ENCODE results near the gene PPM1H.

The PPM1H gene

DNA sequence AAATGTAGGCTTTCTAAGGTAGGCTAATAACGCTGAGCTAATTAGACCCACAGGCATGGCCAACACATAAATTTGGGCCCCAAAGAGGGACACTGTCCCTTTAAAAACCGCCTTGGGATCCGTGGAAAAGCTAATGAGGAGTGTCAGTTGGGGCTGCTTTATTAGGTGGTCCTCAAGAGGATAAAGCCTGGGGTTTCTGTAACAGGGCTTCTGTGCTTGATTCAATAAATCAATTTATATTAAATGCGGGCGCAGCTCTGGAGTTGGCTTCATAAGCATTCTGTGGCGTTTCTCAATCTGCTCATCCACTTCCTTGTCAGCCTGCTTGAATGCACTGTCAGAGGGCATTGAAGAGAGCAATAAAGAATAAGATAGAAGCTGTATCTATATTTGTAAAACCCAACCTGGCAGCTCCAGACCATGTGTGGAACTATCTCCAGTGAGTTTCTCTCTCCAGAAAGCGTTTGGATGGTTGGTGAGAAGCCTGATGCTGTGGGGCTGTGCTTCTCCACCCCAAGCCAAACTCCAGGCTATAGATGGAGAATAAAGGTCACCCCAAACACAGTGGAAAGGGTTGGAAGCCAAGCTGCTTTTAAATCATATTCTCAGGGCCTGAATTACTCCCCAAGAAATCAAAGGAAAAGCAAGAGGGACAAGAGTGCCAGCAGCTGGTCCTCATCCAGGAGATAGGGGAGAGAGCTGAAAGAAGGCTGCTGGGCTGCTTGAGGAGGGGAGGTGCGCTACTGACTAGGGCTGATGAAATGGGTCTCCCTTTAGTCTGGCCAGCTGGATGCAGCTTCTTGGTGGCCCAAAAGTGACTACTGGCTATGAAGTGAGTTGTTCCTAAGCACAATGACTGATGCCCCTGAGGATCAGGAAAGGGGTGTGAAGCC, 222.0 kb downstream of the PPM1H start:
- no peak for DNase-seq (ENCODE audit: low spot score)

DNA sequence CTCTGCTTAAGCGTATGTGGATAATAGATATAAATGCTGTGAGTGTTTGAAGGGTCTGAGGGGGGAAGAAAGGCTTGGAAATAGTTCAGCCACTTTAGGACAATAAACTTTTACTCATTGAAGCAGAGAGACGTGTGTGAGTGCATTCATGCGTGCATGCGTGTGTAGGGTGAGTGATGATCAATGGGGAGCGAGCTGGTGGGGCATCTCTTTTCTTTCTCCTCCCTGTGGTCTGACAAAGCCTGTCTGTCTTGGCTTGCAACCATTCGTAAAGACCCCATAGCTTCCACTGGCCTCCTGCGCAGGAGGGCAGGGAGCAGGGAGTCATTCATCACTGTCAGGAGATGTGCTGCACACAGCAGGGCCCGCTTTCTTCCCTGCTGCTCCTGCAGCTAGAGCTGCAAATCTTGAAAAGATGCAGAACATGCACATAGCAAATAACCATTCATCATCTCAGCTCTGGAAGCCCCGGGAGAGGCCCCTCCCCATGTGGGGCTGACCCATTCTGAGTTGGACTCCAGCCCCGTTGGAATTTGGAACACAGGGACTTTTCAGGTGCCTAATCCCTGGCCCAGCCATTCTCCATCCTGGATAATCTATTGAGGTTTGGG, 223.2 kb downstream of the PPM1H start:
- no peak for DNase-seq (ENCODE audit: low spot score)

DNA sequence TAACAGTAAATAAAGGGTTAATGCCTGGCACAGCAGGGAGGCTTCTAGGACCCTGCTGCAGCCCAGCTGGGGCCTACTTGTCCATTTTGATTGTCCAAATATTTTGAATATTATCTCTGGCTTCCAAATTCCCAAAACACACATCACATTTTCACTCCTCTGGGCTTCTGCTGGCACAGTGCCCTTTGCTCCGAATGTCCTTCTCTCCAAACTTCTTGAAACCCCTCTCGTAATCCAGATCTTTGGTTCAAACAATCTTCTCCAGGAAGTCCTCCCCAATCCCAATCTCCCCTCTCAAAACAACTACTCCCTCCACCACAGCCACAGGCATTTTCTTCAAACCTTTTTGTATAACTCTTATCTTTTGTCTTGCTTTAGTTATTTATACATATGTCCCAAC, 225.6 kb downstream of the PPM1H start:
- no peak for DNase-seq (ENCODE audit: low spot score)

DNA sequence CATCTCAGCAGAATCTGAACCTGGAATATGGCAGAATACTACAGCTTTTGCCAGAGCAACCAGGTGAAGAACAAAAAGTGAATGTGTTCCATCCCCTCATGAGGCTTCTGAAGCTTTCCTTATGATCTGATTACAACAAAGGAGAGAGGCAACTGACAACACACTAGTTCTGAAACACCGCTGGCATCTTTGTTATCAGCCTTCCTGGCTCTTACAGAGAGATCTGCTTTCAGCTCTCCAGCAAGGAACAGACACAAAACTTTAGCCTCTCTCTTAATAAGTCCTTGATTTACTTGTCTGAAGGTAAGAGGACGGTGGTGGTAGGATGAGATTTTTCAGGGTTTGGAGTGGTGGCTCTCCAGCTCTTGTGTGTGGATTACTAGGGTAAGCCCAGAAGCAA, 227.0 kb downstream of the PPM1H start:
- DNase-seq (ENCODE audit: low spot score): no peak

DNA sequence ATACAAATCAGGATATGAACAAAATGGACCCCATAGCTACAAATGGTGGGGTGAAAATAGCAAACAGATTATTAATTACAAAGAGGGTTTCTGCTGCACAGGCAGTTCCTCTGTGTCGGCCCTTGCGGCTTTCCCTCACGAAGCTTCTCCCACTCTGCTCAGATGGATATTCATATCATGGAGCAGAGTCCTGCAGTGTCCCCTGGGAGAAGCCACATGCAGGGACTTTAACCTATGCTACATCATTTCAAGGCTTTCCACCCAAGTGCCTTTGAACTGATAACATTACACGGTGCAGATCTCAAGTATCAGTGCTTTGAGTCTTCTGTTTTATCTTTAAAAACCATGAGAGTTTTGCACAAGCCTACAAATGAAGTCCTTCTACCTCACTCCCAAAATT, 229.1 kb downstream of the PPM1H start:
- DNase-seq (ENCODE audit: low spot score): no peak

DNA sequence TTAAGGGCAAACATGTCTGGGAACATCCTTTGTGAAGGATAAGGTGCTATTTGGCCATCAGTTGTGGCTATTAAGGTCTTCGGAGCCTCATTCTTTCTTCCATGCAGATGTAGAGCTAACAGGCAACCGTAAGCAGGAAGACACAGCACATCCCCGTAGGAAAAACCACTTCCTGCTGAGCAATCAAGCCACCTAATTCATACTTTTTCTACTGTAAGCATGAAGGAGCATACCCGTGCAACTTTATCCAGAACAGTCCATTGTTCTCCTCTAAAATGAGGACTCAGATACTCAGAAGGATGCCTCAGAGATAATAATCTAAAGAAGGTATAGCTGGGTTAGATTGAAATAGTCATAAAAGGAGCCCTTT, 232.0 kb downstream of the PPM1H start:
- no peak for DNase-seq (ENCODE audit: low spot score)

DNA sequence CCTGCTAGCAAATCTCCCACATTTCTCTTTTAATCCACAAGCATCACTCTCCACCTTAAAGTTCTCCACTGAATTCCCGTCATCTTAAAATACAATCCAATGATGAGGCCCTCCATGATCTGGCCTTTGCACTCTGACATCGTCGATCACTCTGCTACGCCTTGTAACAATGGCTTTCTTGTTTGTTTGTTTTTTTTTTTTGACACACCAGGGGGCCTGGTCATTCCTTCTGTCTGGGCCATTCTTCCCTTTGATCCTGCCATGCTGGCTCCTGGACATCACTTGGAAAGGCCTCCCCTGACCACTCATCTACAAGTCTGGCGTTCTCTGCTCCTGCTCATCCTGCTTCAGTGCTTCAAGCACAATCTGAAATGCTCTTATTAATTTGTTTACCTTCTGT, 233.5 kb downstream of the PPM1H start:
- no peak for DNase-seq (ENCODE audit: low spot score)

DNA sequence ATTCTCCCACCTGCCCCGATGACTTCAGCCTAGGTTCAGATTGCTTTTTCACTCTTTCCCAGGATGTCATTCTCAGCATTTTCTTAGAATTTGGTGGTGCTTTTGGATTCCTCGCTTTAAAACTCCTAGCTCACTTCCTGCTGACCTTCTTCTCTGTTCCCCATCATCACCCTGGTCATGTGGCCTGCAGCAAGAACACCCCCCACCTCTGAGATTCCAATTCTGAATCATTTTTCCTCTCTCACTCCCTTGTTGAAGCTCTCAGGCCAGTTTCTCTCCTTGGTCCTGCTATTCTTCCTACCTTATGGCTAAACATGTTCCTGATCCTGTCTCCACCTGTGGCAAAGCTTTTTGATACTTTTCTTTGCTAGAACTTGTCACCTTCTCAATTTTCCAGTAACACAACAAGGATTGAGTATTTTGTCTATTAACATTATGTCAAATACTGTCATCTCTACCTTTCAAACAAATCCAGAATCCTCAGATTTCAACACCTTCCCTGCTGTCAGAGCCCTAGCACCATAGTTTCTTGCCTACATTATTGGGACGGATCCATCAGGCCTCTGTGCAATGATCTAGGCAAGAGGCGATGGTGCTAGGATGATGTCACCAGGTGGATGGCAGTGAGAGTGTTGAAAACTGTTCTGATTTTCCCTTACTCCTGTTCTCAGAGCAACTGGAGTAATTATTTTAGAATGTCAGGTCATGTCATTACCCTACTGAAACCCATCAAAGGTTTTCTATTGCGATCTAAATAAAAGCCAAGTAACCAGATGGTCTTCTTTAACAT, 234.7 kb downstream of the PPM1H start:
- DNase-seq (ENCODE audit: low spot score): no peak

DNA sequence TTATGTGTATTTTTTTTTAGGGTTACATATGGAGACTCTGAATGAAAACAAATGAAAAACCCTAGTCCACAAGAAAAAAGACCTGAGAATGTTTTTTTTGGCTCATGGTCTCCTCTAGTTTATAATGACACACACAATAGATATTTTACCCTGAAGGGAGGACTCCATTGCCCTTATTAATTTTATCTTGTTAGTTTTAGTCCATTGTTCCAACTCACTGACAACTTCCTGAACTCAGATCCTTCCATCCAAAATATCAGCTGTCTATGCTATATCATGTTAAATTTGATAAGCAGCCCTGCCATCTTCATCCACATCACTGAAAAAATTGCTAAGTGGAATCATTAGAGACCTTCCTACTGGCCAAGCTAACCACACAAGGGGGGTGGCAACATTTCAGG, 236.2 kb downstream of the PPM1H start:
- DNase-seq (ENCODE audit: low spot score): no peak

DNA sequence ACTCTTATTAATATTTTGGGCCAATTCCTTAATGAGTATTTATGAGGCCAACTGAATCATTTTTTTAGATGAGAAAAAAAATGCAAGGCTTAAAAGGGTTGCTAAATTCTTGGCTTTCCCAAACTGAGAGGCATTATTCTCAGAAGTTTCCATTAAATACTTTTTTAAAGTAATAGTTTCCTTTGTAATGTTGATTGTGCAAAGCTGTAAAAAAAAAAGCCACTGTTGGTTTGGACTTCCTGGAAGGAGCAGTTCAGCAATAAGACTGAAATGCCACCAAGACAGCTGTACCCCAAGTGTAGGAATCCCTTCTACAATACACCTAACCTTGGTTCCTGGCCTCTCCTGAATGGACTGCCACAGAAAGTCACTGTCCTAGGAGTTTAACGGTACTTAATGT, 237.1 kb downstream of the PPM1H start:
- no peak for DNase-seq (ENCODE audit: low spot score)

DNA sequence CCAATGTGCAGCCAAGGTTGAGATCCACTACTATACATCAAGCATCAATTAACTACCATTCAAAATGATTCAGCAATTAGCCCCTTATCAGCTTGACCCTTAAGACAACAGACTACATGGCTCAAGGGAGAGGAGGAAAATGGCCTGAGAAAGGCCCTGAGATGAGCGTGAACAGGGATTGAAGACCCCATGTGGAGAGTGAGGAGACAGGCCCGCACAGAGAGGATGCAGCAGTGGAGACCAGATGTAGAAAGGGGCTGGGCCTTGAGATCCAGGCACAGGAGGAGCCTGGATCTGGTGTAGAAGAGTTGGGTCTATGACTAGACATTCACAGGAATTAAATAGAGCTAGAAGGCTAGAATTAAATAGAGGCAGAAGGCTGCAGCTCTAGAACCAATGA, 239.3 kb downstream of the PPM1H start:
- no peak for DNase-seq (ENCODE audit: low spot score)

DNA sequence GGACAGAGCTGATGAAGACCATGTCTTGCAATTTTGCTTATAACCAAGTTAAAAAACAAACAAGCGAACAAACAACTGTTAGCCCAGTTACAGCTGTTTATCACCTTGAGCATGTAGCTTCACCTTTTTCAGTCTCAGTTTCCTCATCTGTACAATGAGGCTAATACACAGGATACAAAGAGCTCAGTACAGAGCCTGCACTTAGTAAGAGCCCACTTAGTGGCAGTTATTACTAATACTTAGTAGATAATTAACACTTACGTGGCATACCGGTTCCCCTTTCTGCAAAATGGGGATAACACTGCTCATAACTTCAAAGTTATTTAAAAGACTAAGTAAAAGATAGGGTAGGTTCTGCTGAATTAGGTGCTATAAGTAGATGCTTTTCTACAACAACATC, 240.3 kb downstream of the PPM1H start:
- DNase-seq (ENCODE audit: low spot score): no peak

DNA sequence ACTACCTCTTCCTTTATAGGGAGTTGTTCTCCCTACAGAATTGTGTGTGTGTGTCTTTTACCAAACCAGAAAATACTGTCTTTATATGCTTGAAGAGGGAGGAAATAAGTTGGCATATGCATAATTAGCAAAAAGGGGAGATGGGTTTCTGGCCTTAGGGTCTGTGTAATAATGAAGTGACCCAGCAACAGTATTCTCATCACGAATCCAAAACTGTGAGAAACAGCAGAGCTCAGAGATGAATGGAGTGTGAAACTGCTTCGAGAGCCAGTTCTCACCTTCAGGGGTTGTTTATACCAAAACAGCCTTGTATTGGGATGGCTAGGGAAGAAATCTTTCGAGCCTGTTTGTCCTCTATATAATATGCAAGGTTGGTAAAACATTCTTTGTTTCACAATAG, 240.8 kb downstream of the PPM1H start:
- no peak for DNase-seq (ENCODE audit: low spot score)

DNA sequence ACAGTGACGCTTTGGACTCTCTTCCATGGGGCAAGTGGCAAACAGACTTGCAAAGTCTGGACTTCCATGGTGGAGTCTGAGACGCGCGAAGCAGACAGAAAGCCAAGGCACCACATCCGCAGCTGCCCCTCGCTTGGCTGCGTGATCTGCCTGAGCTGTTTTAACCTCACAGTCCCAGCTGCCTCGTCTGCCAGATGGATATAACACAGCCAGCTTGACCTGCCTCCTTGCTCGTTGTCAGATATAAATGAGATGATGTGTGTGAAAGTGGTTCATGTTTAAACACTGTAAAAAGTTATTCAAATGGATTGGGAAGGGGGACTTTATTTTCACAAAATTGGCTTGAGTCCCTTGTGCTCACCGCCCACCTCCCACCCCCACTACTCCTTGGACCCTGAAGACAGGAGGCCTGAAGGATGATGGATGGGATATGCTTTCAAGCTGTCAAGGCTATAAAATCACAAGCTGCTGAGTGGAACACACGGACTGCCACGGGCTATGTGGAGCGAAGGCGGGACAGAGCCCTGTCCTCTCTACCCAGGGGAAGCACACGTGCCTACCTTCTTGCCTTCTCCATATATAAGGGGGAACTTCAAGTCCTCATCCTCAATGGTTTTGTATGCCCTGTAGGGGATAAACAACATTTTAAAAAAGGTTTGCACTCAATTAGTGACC, 241.4 kb downstream of the PPM1H start:
- no peak for DNase-seq (ENCODE audit: low spot score)

DNA sequence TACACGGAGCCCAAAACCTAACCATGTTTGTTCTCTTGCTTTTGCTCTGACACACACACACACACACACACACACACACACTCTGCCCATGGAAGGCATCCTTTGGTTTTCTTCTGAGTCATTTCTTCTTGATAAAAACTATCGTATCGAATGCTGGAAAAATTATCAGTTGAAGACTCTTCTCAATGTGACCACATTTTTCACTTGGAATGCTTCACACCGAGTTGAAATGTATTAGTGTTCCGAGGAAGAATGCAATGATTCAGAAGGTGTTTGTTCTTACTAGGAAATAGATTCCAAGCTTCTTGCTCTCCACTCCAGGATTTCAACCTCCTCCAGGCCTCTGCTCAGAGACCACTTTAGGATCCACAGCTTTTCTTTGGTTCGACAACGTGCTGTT, 242.1 kb downstream of the PPM1H start:
- no peak for DNase-seq (ENCODE audit: low spot score)

DNA sequence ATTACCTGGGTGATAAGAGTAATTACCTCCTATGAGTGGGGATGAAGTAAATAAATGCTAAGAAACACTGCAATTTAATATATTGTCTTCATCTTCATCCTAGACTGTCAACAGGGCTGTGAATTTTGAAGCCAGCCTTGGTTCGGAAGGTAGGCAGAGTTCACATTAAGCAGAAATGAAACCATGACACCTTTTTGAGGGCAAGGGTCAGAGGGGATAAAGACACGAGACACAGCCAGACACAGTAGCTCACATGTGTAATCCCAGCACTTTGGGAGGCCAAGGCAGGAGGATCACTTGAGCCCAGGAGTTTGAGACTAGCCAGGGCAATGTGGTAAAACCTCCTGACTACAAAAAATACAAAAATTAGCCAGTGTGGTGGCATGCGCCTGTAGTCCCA, 243.6 kb downstream of the PPM1H start:
- no peak for DNase-seq (ENCODE audit: low spot score)

DNA sequence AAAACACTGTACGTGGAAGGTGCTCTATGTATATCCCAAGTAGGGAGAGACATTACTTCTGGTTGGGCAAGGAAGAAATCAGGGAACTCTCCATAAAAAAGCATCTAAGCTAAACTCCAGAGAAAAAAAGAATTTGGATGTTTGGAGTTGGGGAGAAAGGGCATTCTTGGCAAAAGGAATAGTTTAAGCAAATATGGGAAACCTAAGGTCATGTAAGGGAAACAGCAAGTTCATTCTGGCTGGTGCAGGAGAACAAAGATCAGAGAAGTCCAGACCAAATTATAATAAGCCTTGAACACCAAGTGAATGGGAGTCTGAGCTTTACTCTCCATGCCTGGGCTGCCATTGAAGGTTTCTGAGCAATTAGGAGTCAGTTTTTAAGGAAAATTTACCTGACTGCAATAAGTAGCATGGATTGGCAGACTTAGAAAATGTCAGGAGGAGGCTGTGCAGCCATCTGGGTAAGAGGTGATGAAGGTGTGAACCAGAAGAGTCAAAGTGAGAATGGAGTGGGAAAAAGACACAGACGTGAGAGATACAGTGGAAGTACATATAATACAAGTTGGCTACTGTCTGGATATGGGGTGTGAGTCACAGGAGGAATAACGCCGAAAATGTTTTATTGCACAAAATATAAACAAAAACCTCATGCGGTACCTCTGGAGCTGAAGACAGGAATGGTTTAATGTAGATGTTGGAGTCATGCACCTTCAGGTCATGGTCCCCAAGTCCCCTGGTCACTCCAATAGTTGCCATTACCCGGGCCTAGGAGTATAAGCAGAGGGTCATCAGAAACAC, 245.7 kb downstream of the PPM1H start:
- DNase-seq (ENCODE audit: low spot score): no peak

DNA sequence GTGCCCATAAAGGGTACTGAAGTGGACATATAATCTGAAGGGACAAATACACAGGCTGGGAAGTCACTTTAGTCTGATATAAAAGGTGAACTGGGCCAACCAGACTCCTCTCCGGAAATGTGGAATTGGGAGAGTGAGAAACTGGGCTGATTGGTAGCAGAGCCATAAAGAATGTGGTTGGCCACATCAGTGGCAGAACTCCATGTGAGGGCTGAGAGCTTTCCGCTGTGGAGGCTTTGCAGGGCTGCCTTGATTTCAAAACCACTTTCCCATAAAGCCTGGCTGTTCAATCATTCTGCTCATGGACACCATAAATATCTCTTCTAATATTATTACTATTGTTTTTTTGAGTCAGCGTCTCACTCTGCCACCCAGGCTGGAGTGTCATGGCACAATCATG, 248.0 kb downstream of the PPM1H start:
- DNase-seq (ENCODE audit: low spot score): no peak

DNA sequence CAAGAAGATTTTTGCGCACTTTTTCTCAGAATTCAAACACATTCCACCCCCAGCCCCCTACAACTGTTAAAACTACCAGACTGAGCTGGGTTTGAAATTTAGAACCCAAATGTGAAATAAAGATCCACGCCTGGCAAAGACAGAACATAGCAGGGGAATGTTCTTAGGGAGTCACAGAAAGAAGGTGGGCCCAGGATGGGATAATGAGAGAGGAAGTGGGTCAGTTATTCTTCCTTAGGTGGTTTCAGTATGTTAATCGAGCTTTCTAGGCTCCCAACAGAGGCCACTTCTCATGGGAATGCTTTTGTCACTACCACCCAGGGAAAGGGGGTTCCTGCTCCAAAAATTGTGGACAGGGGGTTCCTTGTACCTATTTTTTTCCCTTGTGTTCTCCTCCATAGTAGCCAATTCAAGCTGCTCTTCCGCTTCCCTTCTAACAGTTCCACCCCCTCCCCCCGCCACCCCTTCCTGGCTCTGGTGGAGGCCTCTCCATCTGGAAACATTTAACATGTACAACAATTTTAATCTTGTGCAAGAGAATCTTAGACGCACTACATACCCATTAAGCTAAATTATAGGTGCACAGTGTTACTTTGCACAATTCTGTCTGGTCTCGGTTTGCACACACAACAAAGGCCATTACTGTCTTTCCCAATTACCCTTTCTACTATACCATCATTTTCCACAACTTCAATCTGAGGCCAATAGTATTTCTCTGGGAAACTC, 250.2 kb downstream of the PPM1H start:
- DNase-seq (ENCODE audit: low spot score): no peak

DNA sequence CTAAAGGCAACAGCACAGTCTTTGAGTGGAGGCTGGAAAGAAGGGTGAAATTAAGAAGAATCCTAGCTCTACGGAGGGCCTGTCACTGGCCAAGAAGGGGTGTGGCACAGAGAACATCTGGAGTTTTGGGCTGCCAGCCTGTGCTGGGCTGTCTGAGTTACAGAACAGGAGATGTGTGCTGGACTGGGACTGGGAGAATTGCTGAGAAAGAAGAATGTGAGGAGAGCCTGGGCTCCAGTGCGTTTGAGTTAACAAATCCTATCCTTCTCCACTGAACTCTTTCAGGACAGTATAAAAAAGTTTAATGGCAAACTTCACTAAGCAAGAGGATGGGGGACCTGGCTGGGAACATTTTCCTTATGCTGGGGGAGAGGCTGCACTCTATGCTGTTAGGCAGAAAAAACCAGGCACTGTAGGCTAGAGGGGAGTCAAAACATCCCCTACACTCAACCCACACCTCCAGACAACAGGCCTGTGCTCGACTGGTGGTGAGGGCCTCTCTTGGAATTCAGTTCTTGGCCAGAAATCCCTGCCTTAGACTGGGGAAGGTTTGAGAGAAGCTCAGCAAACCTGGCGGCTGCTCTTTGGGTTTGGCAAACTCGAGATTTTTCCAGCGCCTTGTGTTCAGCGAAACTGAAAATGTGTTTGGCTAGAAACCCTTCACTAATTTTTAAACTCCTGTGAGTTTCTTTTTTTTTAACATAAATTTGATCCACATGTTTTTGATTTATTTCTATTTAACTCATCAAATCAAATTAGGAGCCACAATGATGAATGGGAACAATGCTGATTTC, 251.0 kb downstream of the PPM1H start:
- DNase-seq (ENCODE audit: low spot score): peak; percentile 48

Data from Ammon's horn (tissue), 1 donor.